ENCODE measurements around the gene RAE1. TPM values are rescaled to one million over a fixed set of nuclear protein-coding genes. Genes with fewer than 3 reads are reported as not detected.

Gene RAE1
- total RNA-seq, 1 donor from 2014 or later, result 9.5 TPM

DNA sequence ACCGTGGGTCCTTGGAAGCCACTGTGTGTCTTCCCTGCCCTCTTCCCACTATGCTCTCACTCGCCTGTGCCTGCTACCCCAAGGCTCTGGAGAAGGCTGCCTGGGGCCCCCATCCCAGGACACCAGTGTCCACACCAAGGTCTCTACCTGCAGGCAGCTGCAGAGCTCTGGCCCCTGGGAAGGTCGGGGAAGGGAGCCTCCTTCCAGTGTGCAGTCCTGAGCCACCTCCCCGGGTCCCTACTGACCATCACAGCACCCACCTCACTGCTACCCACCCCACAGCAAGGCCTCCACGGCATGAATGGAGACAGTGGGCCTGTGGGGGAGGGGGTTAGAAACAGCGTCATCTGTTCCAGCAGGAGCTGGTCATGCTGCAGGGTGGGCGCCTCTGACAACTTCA is 75.8 kb downstream of the RAE1 start:
- H3K36me3 ChIP-seq, result no peaks in the 10 kb centered on the region
- no peaks in the 10 kb centered on the region for H3K9me3 ChIP-seq
- H3K4me3 ChIP-seq, result no peak overlapping the region
- H3K27me3 ChIP-seq, result no peaks in the 10 kb centered on the region
- H3K4me1 ChIP-seq, result peaks cover 0 to 11% of the 10 kb centered on the region in 2 donors
- intact Hi-C loops (cut with DNase I), result no loop called here
- DNase-seq (ENCODE audit: low spot score in 2 of 2), result no peak
- TF ChIP-seq, protein P1, sequence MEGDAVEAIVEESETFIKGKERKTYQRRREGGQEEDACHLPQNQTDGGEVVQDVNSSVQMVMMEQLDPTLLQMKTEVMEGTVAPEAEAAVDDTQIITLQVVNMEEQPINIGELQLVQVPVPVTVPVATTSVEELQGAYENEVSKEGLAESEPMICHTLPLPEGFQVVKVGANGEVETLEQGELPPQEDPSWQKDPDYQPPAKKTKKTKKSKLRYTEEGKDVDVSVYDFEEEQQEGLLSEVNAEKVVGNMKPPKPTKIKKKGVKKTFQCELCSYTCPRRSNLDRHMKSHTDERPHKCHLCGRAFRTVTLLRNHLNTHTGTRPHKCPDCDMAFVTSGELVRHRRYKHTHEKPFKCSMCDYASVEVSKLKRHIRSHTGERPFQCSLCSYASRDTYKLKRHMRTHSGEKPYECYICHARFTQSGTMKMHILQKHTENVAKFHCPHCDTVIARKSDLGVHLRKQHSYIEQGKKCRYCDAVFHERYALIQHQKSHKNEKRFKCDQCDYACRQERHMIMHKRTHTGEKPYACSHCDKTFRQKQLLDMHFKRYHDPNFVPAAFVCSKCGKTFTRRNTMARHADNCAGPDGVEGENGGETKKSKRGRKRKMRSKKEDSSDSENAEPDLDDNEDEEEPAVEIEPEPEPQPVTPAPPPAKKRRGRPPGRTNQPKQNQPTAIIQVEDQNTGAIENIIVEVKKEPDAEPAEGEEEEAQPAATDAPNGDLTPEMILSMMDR (IDR thresholded peaks at IDR 0.05), result no peak
- H3K27ac ChIP-seq, result no peak overlapping the region

DNA sequence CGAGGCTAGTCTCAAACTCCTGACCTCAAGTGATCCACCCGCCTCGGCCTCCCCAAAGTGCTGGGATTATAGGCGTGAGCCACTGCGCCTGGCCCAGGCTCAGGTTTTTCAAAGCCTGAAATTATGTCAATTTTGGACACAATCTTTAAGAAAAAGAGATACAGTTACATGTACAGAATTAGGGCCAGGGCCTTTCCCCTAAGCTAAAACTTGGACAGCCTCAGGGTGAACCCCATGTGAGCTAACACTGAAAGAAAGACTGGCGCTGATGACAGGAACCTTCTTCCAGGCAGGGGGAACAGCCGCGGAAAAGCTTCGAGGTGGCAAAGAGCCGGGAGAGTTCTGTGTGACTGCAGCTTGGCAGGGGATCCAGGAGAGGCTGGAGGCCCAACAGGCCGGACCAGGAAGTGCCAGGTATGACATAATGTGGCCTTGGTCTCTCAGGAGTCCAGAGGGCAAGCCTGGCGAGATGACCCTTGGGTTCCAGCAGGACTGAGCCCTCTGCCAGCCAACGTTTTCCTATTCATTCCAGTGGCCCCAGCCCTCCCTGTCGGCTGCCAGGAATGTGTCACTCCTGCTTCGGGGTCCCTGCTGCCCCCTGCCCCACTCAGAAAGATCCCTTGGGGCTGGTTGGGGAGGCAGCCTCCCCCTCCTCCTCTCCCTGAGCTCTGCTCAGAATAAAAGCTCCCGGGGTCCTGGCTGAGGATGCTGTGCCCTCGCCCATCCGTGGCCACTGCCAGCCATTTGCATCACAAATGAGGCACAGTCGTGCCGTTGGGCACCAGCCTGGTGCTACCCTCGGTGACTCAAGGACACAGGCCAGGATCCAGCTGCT is 77.5 kb downstream of the RAE1 start:
- H3K4me1 ChIP-seq, result peaks cover 0 to 20% of the 10 kb centered on the region in 2 donors
- TF ChIP-seq, protein P1 (IDR thresholded peaks at IDR 0.05), result peak in 1 of 3 experiments; percentile 18
- intact Hi-C loops (cut with DNase I), result no loop called here
- DNase-seq (ENCODE audit: low spot score in 2 of 2), result peak in 1 of 2 donors; percentile 77
- H3K27me3 ChIP-seq, result no peaks in the 10 kb centered on the region
- no peaks in the 10 kb centered on the region for H3K36me3 ChIP-seq
- H3K27ac ChIP-seq, result peak overlapping the region; percentile 62 to 63
- H3K9me3 ChIP-seq, result no peaks in the 10 kb centered on the region
- no peak overlapping the region for H3K4me3 ChIP-seq

Other genes with a start within 250 kb of the RAE1 start
- not detected for gene BMP7, start 84.6 kb upstream of the RAE1 start, total RNA-seq
- gene SPO11, start 21.5 kb upstream of the RAE1 start, total RNA-seq, result not detected
- 24.6 TPM for gene RBM38, start 40.1 kb downstream of the RAE1 start, total RNA-seq
- gene CTCFL, start 173.9 kb downstream of the RAE1 start, total RNA-seq, result not detected
- 7.7 TPM for gene PCK1, start 209.9 kb downstream of the RAE1 start, total RNA-seq

Measured in ascending aorta (tissue), 2 donors.